ENCODE measurements around the gene ZNF44.
A peak's percentile ranks its signal among the peaks of the same experiment; 100 is the strongest.

Gene ZNF44

GRCh38 chr19:12261554-12261953 lies 33.1 kb downstream of the ZNF44 start:
- DNase-seq (ENCODE audit: low spot score), result no peak

- no peak for DNase-seq (ENCODE audit: low spot score)
Measured at GRCh38 chr19:12260861-12261260, 33.8 kb downstream of the ZNF44 start.

- DNase-seq (ENCODE audit: low spot score), result no peak
Measured at GRCh38 chr19:12260236-12260635, 34.4 kb downstream of the ZNF44 start.

- DNase-seq (ENCODE audit: low spot score), result no peak
Measured at GRCh38 chr19:12255372-12255771, 39.3 kb downstream of the ZNF44 start.

- no peak for DNase-seq (ENCODE audit: low spot score)
Measured at GRCh38 chr19:12247644-12248222, 47.0 kb downstream of the ZNF44 start.

GRCh38 chr19:12244370-12244769 lies 50.3 kb downstream of the ZNF44 start:
- DNase-seq (ENCODE audit: low spot score), result no peak

GRCh38 chr19:12237143-12237839 lies 57.4 kb downstream of the ZNF44 start:
- DNase-seq (ENCODE audit: low spot score), result no peak

- no peak for DNase-seq (ENCODE audit: low spot score)
Measured at GRCh38 chr19:12232961-12233360, 61.7 kb downstream of the ZNF44 start.

GRCh38 chr19:12230751-12231733 lies 63.6 kb downstream of the ZNF44 start:
- DNase-seq (ENCODE audit: low spot score), result no peak

GRCh38 chr19:12229990-12230389 lies 64.7 kb downstream of the ZNF44 start:
- DNase-seq (ENCODE audit: low spot score), result no peak

- peak; percentile 39 for DNase-seq (ENCODE audit: low spot score)
Measured at GRCh38 chr19:12224676-12225075, 70.0 kb downstream of the ZNF44 start.

GRCh38 chr19:12222980-12223630 lies 71.6 kb downstream of the ZNF44 start:
- no peak for DNase-seq (ENCODE audit: low spot score)
